GM18498 (cell line): ENCODE measurements around the gene JPH2.
"Not testable (repeated sequence)": the region's sequence is repeated elsewhere in the genome, so short reads cannot be mapped to it uniquely, and the experiment has no call there.

Source experiments
- ATAC-seq: cut with Tn5 transposase; IDR thresholded peaks from one replicate; pipeline ENCODE4 v1.9.1; 2021; ENCODE audit warnings: mild to moderate bottlenecking, moderate library complexity; ENCODE audit not compliant: unreplicated experiment

The JPH2 gene

GRCh38 chr20:44159711-44160110 is 27.3 kb downstream of the JPH2 start:
- ATAC-seq = no peak

- ATAC-seq = no peak
Observed at GRCh38 chr20:44159125-44159524, 27.9 kb downstream of the JPH2 start.

GRCh38 chr20:44157061-44157460 is 29.9 kb downstream of the JPH2 start:
- ATAC-seq = no peak

GRCh38 chr20:44154521-44155001 is 32.4 kb downstream of the JPH2 start:
- ATAC-seq = no peak

GRCh38 chr20:44153636-44154043 is 33.3 kb downstream of the JPH2 start:
- ATAC-seq = no peak

GRCh38 chr20:44151621-44152416 is 35.2 kb downstream of the JPH2 start:
- ATAC-seq = no peak

- no peak for ATAC-seq
Observed at GRCh38 chr20:44146272-44146671, 40.7 kb downstream of the JPH2 start.

GRCh38 chr20:44145131-44145775 is 41.7 kb downstream of the JPH2 start:
- ATAC-seq = no peak

- ATAC-seq = no peak
Observed at GRCh38 chr20:44143936-44144335, 43.1 kb downstream of the JPH2 start.

- no peak for ATAC-seq
Observed at GRCh38 chr20:44142413-44142812, 44.6 kb downstream of the JPH2 start.

- ATAC-seq = no peak
Observed at GRCh38 chr20:44141873-44142272, 45.1 kb downstream of the JPH2 start.

- no peak for ATAC-seq
Observed at GRCh38 chr20:44138867-44139266, 48.1 kb downstream of the JPH2 start.

GRCh38 chr20:44137266-44137801 is 49.7 kb downstream of the JPH2 start:
- no peak for ATAC-seq

GRCh38 chr20:44136579-44137265 is 50.3 kb downstream of the JPH2 start:
- no peak for ATAC-seq

GRCh38 chr20:44135417-44136204 is 51.4 kb downstream of the JPH2 start:
- no peak for ATAC-seq

GRCh38 chr20:44135012-44135412 is 52.0 kb downstream of the JPH2 start:
- ATAC-seq = no peak

GRCh38 chr20:44133424-44133823 is 53.6 kb downstream of the JPH2 start:
- no peak for ATAC-seq

GRCh38 chr20:44131704-44132103 is 55.3 kb downstream of the JPH2 start:
- ATAC-seq = no peak

- no peak for ATAC-seq
Observed at GRCh38 chr20:44129911-44130718, 56.9 kb downstream of the JPH2 start.

GRCh38 chr20:44129300-44129699 is 57.7 kb downstream of the JPH2 start:
- ATAC-seq = not testable (repeated sequence)
